GM23248 (cell line): ENCODE results near the gene YAF2. TPM values are rescaled to one million over a fixed set of nuclear protein-coding genes. Genes with fewer than 3 reads are reported as not detected.
A peak's percentile ranks its signal among the peaks of the same experiment; 100 is the strongest.

Experiments
- DNase-seq: peaks from one replicate; pipeline ENCODE4 v3.0.0-alpha.2; 2015
- H2AFZ ChIP-seq: fragments of 200-600 bp; sonication (generic); 2 replicates; pipeline ENCODE4 v1.6.1; 2016; ENCODE audit warnings: antibody characterized with exemption
- H3F3A ChIP-seq: fragments of 200-600 bp; sonication (generic); 2 replicates; pipeline ENCODE4 v1.6.1; 2016; ENCODE audit warnings: mild to moderate bottlenecking, antibody characterized with exemption, mixed run types; ENCODE audit not compliant: insufficient read depth
- H3K27ac ChIP-seq: fragments of 200-600 bp; sonication (generic); 2 replicates; pipeline ENCODE4 v1.5.1; 2016; ENCODE audit warnings: mild to moderate bottlenecking
- H3K27me3 ChIP-seq: fragments of 200-600 bp; sonication (generic); replicated peaks from 2 replicates; pipeline ENCODE4 v1.6.1; 2016; ENCODE audit warnings: mild to moderate bottlenecking; ENCODE audit not compliant: insufficient read depth
- H3K36me3 ChIP-seq: fragments of 200-600 bp; sonication (generic); 2 replicates; pipeline ENCODE4 v1.6.1; 2016; ENCODE audit warnings: low read depth, mild to moderate bottlenecking
- H3K4me1 ChIP-seq: fragments of 200-600 bp; sonication (generic); 2 replicates; pipeline ENCODE4 v1.6.1; 2016; ENCODE audit warnings: mild to moderate bottlenecking; ENCODE audit not compliant: insufficient read depth
- H3K4me2 ChIP-seq: fragments of 200-600 bp; sonication (generic); one replicate; pipeline ENCODE4 v1.6.1; 2016; ENCODE audit warnings: mild to moderate bottlenecking; ENCODE audit not compliant: unreplicated experiment
- H3K4me3 ChIP-seq: fragments of 200-600 bp; sonication (generic); 2 replicates; pipeline ENCODE4 v1.5.1; 2016; ENCODE audit warnings: mild to moderate bottlenecking
- H3K79me2 ChIP-seq: fragments of 200-600 bp; sonication (generic); 2 replicates; pipeline ENCODE4 v1.6.1; 2016; ENCODE audit warnings: mild to moderate bottlenecking; ENCODE audit not compliant: insufficient read depth
- H3K9ac ChIP-seq: fragments of 200-600 bp; sonication (generic); 2 replicates; pipeline ENCODE4 v1.6.1; 2016; ENCODE audit warnings: mild to moderate bottlenecking
- H3K9me2 ChIP-seq: fragments of 200-600 bp; sonication (generic); 2 replicates; pipeline ENCODE4 v1.6.1; 2016; ENCODE audit warnings: mixed run types, mild to moderate bottlenecking, moderate library complexity; ENCODE audit not compliant: insufficient read depth
- H3K9me3 ChIP-seq: fragments of 200-600 bp; sonication (generic); one replicate; pipeline ENCODE4 v1.6.1; 2017; ENCODE audit warnings: low read depth
- H4K20me1 ChIP-seq: fragments of 200-600 bp; sonication (generic); 2 replicates; pipeline ENCODE4 v1.6.0; 2016; ENCODE audit not compliant: insufficient read depth
- EZH2 ChIP-seq: fragments of 200-600 bp; sonication (generic); IDR thresholded peaks from 2 replicates; pipeline ENCODE4 v1.6.1; 2018; ENCODE audit warnings: antibody characterized with exemption, mild to moderate bottlenecking; ENCODE audit not compliant: insufficient read depth, poor library complexity, severe bottlenecking
- EZH2phosphoT487 ChIP-seq: fragments of 200-600 bp; sonication (generic); IDR thresholded peaks from 2 replicates; pipeline ENCODE4 v1.6.1; 2018; ENCODE audit warnings: antibody characterized with exemption, moderate library complexity, mild to moderate bottlenecking, low read depth; ENCODE audit not compliant: insufficient read depth
- WGBS, 2 experiments: methylation state at CpG; one replicate each; pipeline ENCODE4 v1.1.6; 2015 to 2017; ENCODE audit warnings: low lambda C conversion rate in 2 of 2, low coverage in 1 of 2; ENCODE audit errors: missing lambda C conversion rate in 2 of 2; 5-methylcytosine and 5-hydroxymethylcytosine counted together
- in situ Hi-C: fragments of 300-500 bp; cut with MboI; formaldehyde crosslinking; loops from 2 replicates; pipeline ENCODE4 v1.15.0; 2020
- polyA plus RNA-seq: library from polyadenylated mRNA; unstranded; fragments of >200 nt; fragmentation: Nextera tagmentation; extraction: Ambion mirVana; gene quantifications from 2 replicates; pipeline ENCODE4 v1.2.1, GENCODE V29; 2016
- total RNA-seq: library from RNA; depleted of rRNA; stranded (reverse); fragments of >200 nt; shearing (Covaris generic); gene quantifications from 2 replicates; pipeline ENCODE4 v1.2.3, GENCODE V29; 2014

The YAF2 gene
- total and polyA plus RNA-seq, 2 experiments from 2014 or later, result 17.0 to 21.0 TPM

- H2AFZ ChIP-seq, result peak overlapping the region; percentile 89
These were observed 94.4 kb downstream of the YAF2 start for GRCh38 chr12:42143452-42144157.

GRCh38 chr12:42141981-42142606, 96.0 kb downstream of the YAF2 start:
- H3K27ac ChIP-seq, result no peak overlapping the region
- H3K79me2 ChIP-seq, result peaks cover 71% of the 10 kb centered on the region
- TF ChIP-seq EZH2phosphoT487 (no peak), EZH2 (no peak)
- H3K9ac ChIP-seq, result no peak overlapping the region
- no peak for DNase-seq
- H3K4me3 ChIP-seq, result no peak overlapping the region
- peaks cover 26% of the 10 kb centered on the region for H3F3A ChIP-seq
- H4K20me1 ChIP-seq, result no peaks in the 10 kb centered on the region
- H3K9me3 ChIP-seq, result no peaks in the 10 kb centered on the region
- 85 to 86% methylated on average over 3 of the region's 3 CpGs for WGBS, 2 experiments
- H3K4me1 ChIP-seq, result peaks cover 29% of the 10 kb centered on the region
- in situ Hi-C loops, result loop anchor here (25.0 kb wide), 2 partner anchors 420 to 1145 kb away; no protein-coding TSS in a partner anchor
- H3K4me2 ChIP-seq, result no peak overlapping the region
- no peaks in the 10 kb centered on the region for H3K27me3 ChIP-seq
- no peaks in the 10 kb centered on the region for H3K36me3 ChIP-seq
- H3K9me2 ChIP-seq, result no peaks in the 10 kb centered on the region
- no peak overlapping the region for H2AFZ ChIP-seq

More at GRCh38 chr12:42143452-42144157, 94.4 kb downstream of the YAF2 start:
- peak; percentile 46 for DNase-seq
- no peaks in the 10 kb centered on the region for H3K27me3 ChIP-seq
- no peaks in the 10 kb centered on the region for H3K36me3 ChIP-seq
- peak overlapping the region; percentile 23; the same call in 1 of the 2 replicates for H3K27ac ChIP-seq
- H3K79me2 ChIP-seq, result peaks cover 56% of the 10 kb centered on the region
- peak overlapping the region; percentile 82 for H3K4me3 ChIP-seq
- peak overlapping the region; percentile 73 for H3K9ac ChIP-seq
- H3K9me2 ChIP-seq, result no peaks in the 10 kb centered on the region
- 14 to 16% methylated on average over 12 of the region's 12 CpGs for WGBS, 2 experiments
- in situ Hi-C loops, result loop anchor here (25.0 kb wide), 2 partner anchors 419 to 1144 kb away; no protein-coding TSS in a partner anchor
- no peaks in the 10 kb centered on the region for H4K20me1 ChIP-seq
- no peak for TF ChIP-seq EZH2
- no peak for TF ChIP-seq EZH2phosphoT487
- no peaks in the 10 kb centered on the region for H3K9me3 ChIP-seq
- peak overlapping the region; percentile 89 for H3K4me2 ChIP-seq
- peaks cover 29% of the 10 kb centered on the region for H3K4me1 ChIP-seq
- peaks cover 28% of the 10 kb centered on the region for H3F3A ChIP-seq

- no peaks in the 10 kb centered on the region for H3K27me3 ChIP-seq
- H3K9me3 ChIP-seq, result no peaks in the 10 kb centered on the region
- no peak overlapping the region for H3K4me3 ChIP-seq
- in situ Hi-C loops, result loop anchor here (25.0 kb wide), 2 partner anchors 421 to 1146 kb away; no protein-coding TSS in a partner anchor
- H4K20me1 ChIP-seq, result no peaks in the 10 kb centered on the region
- no peak overlapping the region for H2AFZ ChIP-seq
- no peak overlapping the region for H3K9ac ChIP-seq
- H3K4me1 ChIP-seq, result peaks cover 29% of the 10 kb centered on the region
- H3K36me3 ChIP-seq, result no peaks in the 10 kb centered on the region
- H3K4me2 ChIP-seq, result no peak overlapping the region
- WGBS, 2 experiments, result 48 to 57% methylated on average over 3 of the region's 3 CpGs
- DNase-seq, result peak; percentile 44
- no peak overlapping the region for H3K27ac ChIP-seq
- H3K79me2 ChIP-seq, result peaks cover 83% of the 10 kb centered on the region
- no peaks in the 10 kb centered on the region for H3K9me2 ChIP-seq
- H3F3A ChIP-seq, result peaks cover 20% of the 10 kb centered on the region
- no peak for TF ChIP-seq EZH2phosphoT487
- TF ChIP-seq EZH2, result no peak
These were observed 97.1 kb downstream of the YAF2 start for GRCh38 chr12:42140901-42141300.

- Histone ChIP-seq H3F3A (peaks cover 28% of the 10 kb centered on the region), H3K9ac (no peak overlapping the region), H3K9me3 (no peaks in the 10 kb centered on the region), H3K4me2 (no peak overlapping the region), H2AFZ (no peak overlapping the region), H3K4me1 (peaks cover 22% of the 10 kb centered on the region), H3K36me3 (no peaks in the 10 kb centered on the region), H3K27ac (peak overlapping the region; percentile 52), H4K20me1 (peaks cover 2% of the 10 kb centered on the region; the same call in 1 of the 2 replicates), H3K27me3 (no peaks in the 10 kb centered on the region), H3K9me2 (no peaks in the 10 kb centered on the region), H3K79me2 (peaks cover 94% of the 10 kb centered on the region), H3K4me3 (0 out of 2 replicates have a peak overlapping the region, but pooled peaks have one; percentile 13)
- peak; percentile 87 for DNase-seq
- in situ Hi-C loops, result loop anchor here (25.0 kb wide), 2 partner anchors 427 to 1152 kb away; no protein-coding TSS in a partner anchor
- TF ChIP-seq EZH2phosphoT487 (no peak), EZH2 (no peak)
- 61 to 62% methylated on average over 3 of the region's 3 CpGs for WGBS, 2 experiments
These were observed 102.7 kb downstream of the YAF2 start for GRCh38 chr12:42135259-42135814.
